M059J (cell line): ENCODE data around the gene EVA1C. TPM values are rescaled to one million over a fixed set of nuclear protein-coding genes. Genes with fewer than 3 reads are reported as not detected.
"Not testable (repeated sequence)": the region's sequence is repeated elsewhere in the genome, so short reads cannot be mapped to it uniquely, and the experiment has no call there.

Source experiments
- DNase-seq: peaks from one replicate; pipeline ENCODE4 v3.0.0-alpha.2; 2012; ENCODE audit warnings: low read depth
- total RNA-seq: library from RNA; depleted of rRNA; stranded (reverse); fragments of >200 nt; shearing (Covaris generic); gene quantifications from 2 replicates; pipeline ENCODE4 v1.2.3, GENCODE V29; 2014

EVA1C gene
- total RNA-seq, 1 experiment from 2014 or later: 10.4 TPM

- not testable (repeated sequence) for DNase-seq
Measured at GRCh38 chr21:32390537-32391224, 21.8 kb upstream of the EVA1C start.

- DNase-seq: no peak
Measured at GRCh38 chr21:32391755-32392154, 20.8 kb upstream of the EVA1C start.

- DNase-seq: peak; percentile 39
Measured at GRCh38 chr21:32392299-32392879, 20.1 kb upstream of the EVA1C start.

GRCh38 chr21:32392880-32393676, 19.4 kb upstream of the EVA1C start, which contains the start of gene URB1:
TSS of gene URB1 (minus strand) at chr21:32393012. CDS start at chr21:32392910, 102 bp downstream.
- DNase-seq: peak; percentile 87

GRCh38 chr21:32393677-32394001, 18.9 kb upstream of the EVA1C start:
- DNase-seq: no peak

- DNase-seq: peak; percentile 75
Measured at GRCh38 chr21:32403201-32403777, 9.2 kb upstream of the EVA1C start.

GRCh38 chr21:32406405-32406804, 6.1 kb upstream of the EVA1C start:
- no peak for DNase-seq

GRCh38 chr21:32410291-32410690, 2.2 kb upstream of the EVA1C start:
- no peak for DNase-seq

- DNase-seq: no peak
Measured at GRCh38 chr21:32410916-32411315, 1.6 kb upstream of the EVA1C start.

- peak; percentile 56 for DNase-seq
Measured at GRCh38 chr21:32411350-32412161, 950 bp upstream of the EVA1C start.

- no peak for DNase-seq
Measured at GRCh38 chr21:32413015-32413504, 554 bp downstream of the EVA1C start.

- peak; percentile 40 for DNase-seq
Measured at GRCh38 chr21:32413697-32414578, 1.4 kb downstream of the EVA1C start.

GRCh38 chr21:32414579-32415358, 2.3 kb downstream of the EVA1C start:
- DNase-seq: peak; percentile 71

- DNase-seq: no peak
Measured at GRCh38 chr21:32415451-32416398, 3.2 kb downstream of the EVA1C start.

GRCh38 chr21:32418146-32418545, 5.6 kb downstream of the EVA1C start:
- DNase-seq: no peak

- DNase-seq: no peak
Measured at GRCh38 chr21:32422064-32422463, 9.6 kb downstream of the EVA1C start.

- DNase-seq: peak; percentile 95
Measured at GRCh38 chr21:32423320-32424190, 11.0 kb downstream of the EVA1C start.

GRCh38 chr21:32424191-32424535, 11.7 kb downstream of the EVA1C start:
- DNase-seq: peak; percentile 78
